Measurements from ENCODE around the gene CST4. TPM values are rescaled to one million over a fixed set of nuclear protein-coding genes. Genes with fewer than 3 reads are reported as not detected.

The CST4 gene
- total and polyA plus RNA-seq, 7 donors, result not detected

DNA sequence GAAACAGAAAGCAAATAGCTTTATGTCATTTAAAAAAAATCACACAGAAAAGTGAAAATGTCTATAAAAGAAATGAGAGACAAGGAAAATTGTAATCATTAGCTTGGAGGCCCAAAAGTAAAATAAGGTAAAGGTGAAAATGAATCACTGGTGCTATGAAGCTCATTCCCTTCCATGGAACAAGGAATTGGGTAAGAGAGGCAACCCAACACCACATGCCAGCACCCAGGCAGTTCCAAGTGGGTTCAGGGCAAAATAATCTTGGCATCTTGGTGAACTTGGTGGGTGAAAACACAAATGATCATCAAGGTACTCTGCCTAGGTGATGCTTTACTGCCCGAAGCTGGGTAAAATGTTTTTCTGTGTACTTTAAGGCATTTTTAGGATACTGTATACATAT lies 16.7 kb downstream of the CST4 start:
- no peak overlapping the region for H3K27ac ChIP-seq
- no peak for DNase-seq
- H3K36me3 ChIP-seq, result no peaks in the 10 kb centered on the region
- no peaks in the 10 kb centered on the region for H3K27me3 ChIP-seq
- 93 to 97% methylated on average over 1 of the region's 1 CpG for WGBS, 2 donors
- TF ChIP-seq POLR2A (IDR thresholded peaks at IDR 0.05) (no peak), EP300 (IDR thresholded peaks at IDR 0.05) (no peak), POLR2AphosphoS5 (IDR thresholded peaks at IDR 0.05) (no peak)
- TF ChIP-seq, protein P1, sequence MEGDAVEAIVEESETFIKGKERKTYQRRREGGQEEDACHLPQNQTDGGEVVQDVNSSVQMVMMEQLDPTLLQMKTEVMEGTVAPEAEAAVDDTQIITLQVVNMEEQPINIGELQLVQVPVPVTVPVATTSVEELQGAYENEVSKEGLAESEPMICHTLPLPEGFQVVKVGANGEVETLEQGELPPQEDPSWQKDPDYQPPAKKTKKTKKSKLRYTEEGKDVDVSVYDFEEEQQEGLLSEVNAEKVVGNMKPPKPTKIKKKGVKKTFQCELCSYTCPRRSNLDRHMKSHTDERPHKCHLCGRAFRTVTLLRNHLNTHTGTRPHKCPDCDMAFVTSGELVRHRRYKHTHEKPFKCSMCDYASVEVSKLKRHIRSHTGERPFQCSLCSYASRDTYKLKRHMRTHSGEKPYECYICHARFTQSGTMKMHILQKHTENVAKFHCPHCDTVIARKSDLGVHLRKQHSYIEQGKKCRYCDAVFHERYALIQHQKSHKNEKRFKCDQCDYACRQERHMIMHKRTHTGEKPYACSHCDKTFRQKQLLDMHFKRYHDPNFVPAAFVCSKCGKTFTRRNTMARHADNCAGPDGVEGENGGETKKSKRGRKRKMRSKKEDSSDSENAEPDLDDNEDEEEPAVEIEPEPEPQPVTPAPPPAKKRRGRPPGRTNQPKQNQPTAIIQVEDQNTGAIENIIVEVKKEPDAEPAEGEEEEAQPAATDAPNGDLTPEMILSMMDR (IDR thresholded peaks at IDR 0.05), result no peak
- no peaks in the 10 kb centered on the region for H3K4me1 ChIP-seq
- no peaks in the 10 kb centered on the region for H3K9me3 ChIP-seq
- intact Hi-C loops (cut with DNase I), result no loop called here
- no peak overlapping the region for H3K4me3 ChIP-seq

DNA sequence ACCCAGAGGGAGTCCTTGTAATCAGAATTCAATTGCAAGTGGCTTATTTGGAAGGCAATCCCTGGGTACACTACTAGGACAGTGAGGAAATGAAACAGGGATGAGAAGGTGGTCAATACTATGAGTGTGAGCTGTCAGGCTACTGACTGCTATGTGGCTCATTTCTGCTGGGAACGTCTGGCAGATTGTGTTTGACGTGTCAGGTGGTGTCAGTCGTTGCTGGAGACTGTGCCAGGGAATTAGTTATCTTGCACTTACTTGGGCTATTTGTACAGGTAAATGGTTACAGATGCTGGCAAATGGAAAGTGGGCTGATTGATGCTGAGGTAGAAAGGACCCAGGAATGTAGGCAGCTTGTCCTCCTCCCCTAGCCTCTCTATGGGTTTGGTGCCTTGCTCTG lies 17.4 kb downstream of the CST4 start:
- no peaks in the 10 kb centered on the region for H3K27me3 ChIP-seq
- no peaks in the 10 kb centered on the region for H3K36me3 ChIP-seq
- H3K27ac ChIP-seq, result no peak overlapping the region
- intact Hi-C loops (cut with DNase I), result no loop called here
- WGBS, 2 donors, result 72 to 83% methylated on average over 3 of the region's 3 CpGs
- H3K4me3 ChIP-seq, result no peak overlapping the region
- TF ChIP-seq EP300 (IDR thresholded peaks at IDR 0.05) (no peak), POLR2A (IDR thresholded peaks at IDR 0.05) (no peak), POLR2AphosphoS5 (IDR thresholded peaks at IDR 0.05) (no peak)
- TF ChIP-seq, protein P1 (IDR thresholded peaks at IDR 0.05), result no peak
- no peaks in the 10 kb centered on the region for H3K9me3 ChIP-seq
- DNase-seq, result no peak
- no peaks in the 10 kb centered on the region for H3K4me1 ChIP-seq

DNA sequence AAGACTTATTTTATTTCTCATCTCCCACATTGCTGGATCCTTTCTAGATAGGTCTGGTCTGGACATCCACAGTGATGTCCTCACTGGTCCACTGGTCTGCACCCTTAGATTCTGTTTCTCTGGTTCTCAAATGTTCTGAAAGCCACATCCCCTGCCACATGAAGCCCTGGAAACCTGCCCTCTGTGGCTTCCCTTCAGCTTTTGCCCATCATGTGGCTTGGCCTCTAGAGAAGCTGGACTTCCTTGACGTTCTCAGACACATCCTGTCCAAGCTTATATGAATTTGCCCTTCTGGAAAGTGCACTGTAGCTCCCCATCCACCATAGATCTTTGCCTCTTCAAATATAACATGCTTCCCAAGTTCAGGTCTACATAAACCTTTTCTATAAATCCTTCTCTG lies 18.5 kb downstream of the CST4 start:
- TF ChIP-seq EP300 (IDR thresholded peaks at IDR 0.05) (no peak), POLR2AphosphoS5 (IDR thresholded peaks at IDR 0.05) (no peak), POLR2A (IDR thresholded peaks at IDR 0.05) (no peak)
- TF ChIP-seq, protein P1 (IDR thresholded peaks at IDR 0.05), result no peak
- 33 to 62% methylated on average over 1 of the region's 1 CpG for WGBS, 2 donors
- Histone ChIP-seq H3K4me3 (no peak overlapping the region), H3K27me3 (no peaks in the 10 kb centered on the region), H3K9me3 (no peaks in the 10 kb centered on the region), H3K27ac (no peak overlapping the region), H3K36me3 (no peaks in the 10 kb centered on the region), H3K4me1 (no peaks in the 10 kb centered on the region)
- intact Hi-C loops (cut with DNase I), result no loop called here
- no peak for DNase-seq

- Histone ChIP-seq H3K36me3 (no peaks in the 10 kb centered on the region), H3K4me3 (no peak overlapping the region), H3K9me3 (no peaks in the 10 kb centered on the region), H3K4me1 (no peaks in the 10 kb centered on the region), H3K27ac (no peak overlapping the region), H3K27me3 (no peaks in the 10 kb centered on the region)
- WGBS, 2 donors, result 88 to 92% methylated on average over 7 of the region's 7 CpGs
- DNase-seq, result no peak
- TF ChIP-seq, protein P1 (IDR thresholded peaks at IDR 0.05), result no peak
- TF ChIP-seq POLR2AphosphoS5 (IDR thresholded peaks at IDR 0.05) (no peak), EP300 (IDR thresholded peaks at IDR 0.05) (no peak), POLR2A (IDR thresholded peaks at IDR 0.05) (no peak)
- intact Hi-C loops (cut with DNase I), result loop anchor here (5.0 kb wide), 1 partner anchor 327 kb away; no protein-coding TSS in a partner anchor
Observed at GRCh38 chr20:23669866-23670265, 19.0 kb downstream of the CST4 start.

DNA sequence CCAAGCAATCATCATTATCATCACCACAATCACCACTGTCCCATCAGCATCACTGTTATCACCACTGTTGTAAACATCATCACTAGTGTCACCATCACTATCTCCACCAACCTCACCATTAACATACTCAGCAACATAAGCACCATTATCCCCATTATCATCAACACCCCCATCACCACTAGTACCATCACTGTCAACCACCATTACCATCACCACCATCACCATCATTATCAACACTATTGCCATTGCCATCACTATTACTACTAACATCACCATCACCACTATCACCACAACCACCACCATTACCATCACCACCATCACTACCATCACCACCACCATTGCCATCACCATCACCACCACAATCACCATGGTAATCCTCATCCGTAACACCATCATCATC lies 19.5 kb downstream of the CST4 start:
- no peak for DNase-seq
- no peaks in the 10 kb centered on the region for H3K36me3 ChIP-seq
- TF ChIP-seq, protein P1 (IDR thresholded peaks at IDR 0.05), result no peak
- TF ChIP-seq POLR2AphosphoS5 (IDR thresholded peaks at IDR 0.05) (no peak), EP300 (IDR thresholded peaks at IDR 0.05) (no peak), POLR2A (IDR thresholded peaks at IDR 0.05) (no peak)
- H3K4me1 ChIP-seq, result no peaks in the 10 kb centered on the region
- no peaks in the 10 kb centered on the region for H3K9me3 ChIP-seq
- no peaks in the 10 kb centered on the region for H3K27me3 ChIP-seq
- no peak overlapping the region for H3K27ac ChIP-seq
- 95 to 97% methylated on average over 1 of the region's 1 CpG for WGBS, 2 donors
- no peak overlapping the region for H3K4me3 ChIP-seq
- intact Hi-C loops (cut with DNase I), result loop anchor here (5.0 kb wide), 1 partner anchor 328 kb away; no protein-coding TSS in a partner anchor

All from sigmoid colon (tissue), 7 donors.